Liver (tissue), 9 donors: ENCODE results near the gene TNP2. TPM values are rescaled to one million over a fixed set of nuclear protein-coding genes. Genes with fewer than 3 reads are reported as not detected.

Experiments used
- DNase-seq: peaks from one replicate; pipeline ENCODE4 v3.0.0-alpha.2; 2017; ENCODE audit warnings: low spot score
- H3K27ac ChIP-seq, 2 donors: one replicate each; pipeline ENCODE4 v1.7.0; 2013; ENCODE audit warnings: inconsistent platforms in 2 of 2, low read length in 2 of 2, control low read depth in 1 of 2, low read depth in 1 of 2, mild to moderate bottlenecking in 1 of 2
- H3K27me3 ChIP-seq, 4 donors: one replicate each; pipeline versions ENCODE4 v1.6.1 to v1.7.0; 2013; ENCODE audit warnings: low read length in 3 of 4, inconsistent platforms in 1 of 4, mild to moderate bottlenecking in 1 of 4, moderate library complexity in 1 of 4; ENCODE audit not compliant: control insufficient read depth in 4 of 4, insufficient read depth in 4 of 4
- H3K36me3 ChIP-seq, 4 donors: one replicate each; pipeline versions ENCODE4 v1.6.1 to v1.7.0; 2013; ENCODE audit warnings: low read length in 3 of 4, mild to moderate bottlenecking in 3 of 4, low read depth in 1 of 4, moderate library complexity in 1 of 4; ENCODE audit not compliant: control insufficient read depth in 4 of 4, insufficient read depth in 3 of 4
- H3K4me1 ChIP-seq, 4 donors: one replicate each; pipeline versions ENCODE4 v1.6.1 to v1.7.0; 2013; ENCODE audit warnings: low read length in 3 of 4, mild to moderate bottlenecking in 3 of 4, moderate library complexity in 1 of 4; ENCODE audit not compliant: control insufficient read depth in 4 of 4, insufficient read depth in 4 of 4
- H3K4me3 ChIP-seq, 3 donors: one replicate each; pipeline versions ENCODE4 v1.6.1 to v1.7.0; 2013; ENCODE audit warnings: low read length in 3 of 3, control low read depth in 1 of 3, low read depth in 1 of 3, mild to moderate bottlenecking in 1 of 3
- H3K9ac ChIP-seq, 2 donors: one replicate each; pipeline ENCODE4 v1.7.0; 2013; ENCODE audit warnings: low read length in 2 of 2, mild to moderate bottlenecking in 2 of 2, moderate library complexity in 2 of 2, control low read depth in 1 of 2, low read depth in 1 of 2
- H3K9me3 ChIP-seq, 4 donors: one replicate each; pipeline versions ENCODE4 v1.6.1 to v1.7.0; 2013; ENCODE audit warnings: low read length in 3 of 4; ENCODE audit not compliant: control insufficient read depth in 4 of 4
- EGR1 ChIP-seq, 2 donors: IDR thresholded peaks; 2 replicates each; pipeline ENCODE4 v1.6.1; 2016 to 2018; ENCODE audit warnings: antibody characterized with exemption in 2 of 2, low read depth in 2 of 2
- FOXA1 ChIP-seq: IDR thresholded peaks from 2 replicates; pipeline ENCODE4 v1.6.1; 2016; ENCODE audit warnings: antibody characterized with exemption
- FOXA2 ChIP-seq: IDR thresholded peaks from 2 replicates; pipeline ENCODE4 v1.6.1; 2016; ENCODE audit warnings: antibody characterized with exemption
- GABPA ChIP-seq, 2 donors: IDR thresholded peaks in 1 of 2; conservative IDR thresholded peaks in 1 of 2; 2 replicates each; pipeline ENCODE4 v1.6.1; 2016; ENCODE audit warnings: antibody characterized with exemption in 2 of 2, mild to moderate bottlenecking in 1 of 2, moderate library complexity in 1 of 2
- HNF4A ChIP-seq, 2 donors: conservative IDR thresholded peaks; 2 replicates each; pipeline ENCODE4 v1.6.1; 2016; ENCODE audit warnings: antibody characterized with exemption in 2 of 2, mild to moderate bottlenecking in 2 of 2
- HNF4G ChIP-seq: IDR thresholded peaks from 2 replicates; pipeline ENCODE4 v1.6.1; 2016; ENCODE audit warnings: antibody characterized with exemption
- JUND ChIP-seq, 2 donors: IDR thresholded peaks; 2 replicates each; pipeline ENCODE4 v1.6.1; 2016; ENCODE audit warnings: antibody characterized with exemption in 2 of 2
- NR2F2 ChIP-seq: IDR thresholded peaks from 2 replicates; pipeline ENCODE4 v1.6.1; 2016; ENCODE audit warnings: antibody characterized with exemption
- RAD21 ChIP-seq, 2 donors: IDR thresholded peaks; 2 replicates each; pipeline ENCODE4 v1.6.1; 2016; ENCODE audit warnings: antibody characterized with exemption in 2 of 2, mild to moderate bottlenecking in 2 of 2
- RXRA ChIP-seq, 2 donors: IDR thresholded peaks; 2 replicates each; pipeline ENCODE4 v1.6.1; 2017 to 2018; ENCODE audit warnings: antibody characterized with exemption in 2 of 2, mild to moderate bottlenecking in 1 of 2
- SP1 ChIP-seq: IDR thresholded peaks from 2 replicates; pipeline ENCODE4 v1.6.1; 2018; ENCODE audit warnings: antibody characterized with exemption, mild to moderate bottlenecking
- TAF1 ChIP-seq: conservative IDR thresholded peaks from 2 replicates; pipeline ENCODE4 v1.6.1; 2016; ENCODE audit warnings: antibody characterized with exemption, mild to moderate bottlenecking
- YY1 ChIP-seq: IDR thresholded peaks from 2 replicates; pipeline ENCODE4 v1.6.1; 2016; ENCODE audit warnings: antibody characterized with exemption, mild to moderate bottlenecking
- WGBS: extraction: QIAGEN DNeasy Blood & Tissue Kit; methylation state at CpG from one replicate; pipeline ENCODE4 v1.1.7; 2013; 5-methylcytosine and 5-hydroxymethylcytosine counted together
- polyA plus RNA-seq, 2 donors: library from polyadenylated mRNA; stranded (reverse) in 1 of 2; unstranded in 1 of 2; fragments of 200-250 nt in 1 of 2; fragments of >200 nt in 1 of 2; fragmentation: Nextera tagmentation in 1 of 2; extraction: Ambion mirVana in 1 of 2; gene quantifications; one replicate each; pipeline versions ENCODE4 v1.2.1 to v1.2.3, GENCODE V29; 2013 to 2015
- total RNA-seq, 2 donors: library from RNA; depleted of rRNA; stranded (reverse); fragments of >200 nt; gene quantifications; one replicate each; pipeline ENCODE4 v1.2.3, GENCODE V29; 2014
- TF ChIP-seq, protein P1 (sequence below): fragments of 150-350 bp; IDR thresholded peaks from 2 replicates; pipeline ENCODE4 v1.5.1; 2017; ENCODE audit warnings: improper control_type of control experiment, low read depth, low read length; ENCODE audit not compliant: missing input control
- TF ChIP-seq, protein P2 (sequence below): IDR thresholded peaks from 2 replicates; pipeline ENCODE4 v1.6.1; 2016; ENCODE audit warnings: antibody characterized with exemption
- TF ChIP-seq, protein P3 (sequence below): IDR thresholded peaks from 2 replicates; pipeline ENCODE4 v1.6.1; 2016; ENCODE audit warnings: antibody characterized with exemption, mild to moderate bottlenecking
- TF ChIP-seq, protein P4 (sequence below): IDR thresholded peaks from 2 replicates; pipeline ENCODE4 v1.6.1; 2016; ENCODE audit warnings: antibody characterized with exemption
- TF ChIP-seq, protein P5 (sequence below): IDR thresholded peaks from 2 replicates; pipeline ENCODE4 v1.6.1; 2016; ENCODE audit warnings: antibody characterized with exemption
- donor health status: healthy.
- donor health status: healthy.
- donor health status: healthy.
- donor health status: healthy.
- donor health status: healthy.

Gene TNP2
- total and polyA plus RNA-seq, 4 donors: not detected

DNA sequence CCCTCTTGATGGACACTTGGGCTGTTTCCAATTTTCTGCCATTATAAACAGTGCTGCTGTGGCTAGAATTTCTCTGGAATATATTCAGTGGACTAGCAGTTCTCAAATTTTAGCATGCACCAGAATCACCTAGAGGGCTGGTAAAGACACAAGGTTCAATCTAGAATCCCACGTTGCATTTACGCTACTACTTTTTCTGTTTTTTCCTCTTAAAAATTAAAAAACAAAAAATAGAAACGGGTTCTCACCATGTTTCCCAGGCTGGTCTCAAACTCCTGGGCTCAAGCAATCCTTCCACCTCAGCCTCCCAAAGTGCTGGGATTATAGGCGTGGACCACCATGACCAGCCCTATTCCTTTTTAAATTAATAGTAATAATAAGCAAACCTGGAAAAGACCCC is 26.5 kb upstream of the TNP2 start:
- no peak overlapping the region for H3K9ac ChIP-seq
- no peaks in the 10 kb centered on the region for H3K36me3 ChIP-seq
- WGBS: 95% methylated on average over 4 of the region's 4 CpGs
- peaks cover 6 to 17% (median 11%) of the 10 kb centered on the region in 4 donors for H3K4me1 ChIP-seq
- DNase-seq: no peak
- TF ChIP-seq, protein P1, sequence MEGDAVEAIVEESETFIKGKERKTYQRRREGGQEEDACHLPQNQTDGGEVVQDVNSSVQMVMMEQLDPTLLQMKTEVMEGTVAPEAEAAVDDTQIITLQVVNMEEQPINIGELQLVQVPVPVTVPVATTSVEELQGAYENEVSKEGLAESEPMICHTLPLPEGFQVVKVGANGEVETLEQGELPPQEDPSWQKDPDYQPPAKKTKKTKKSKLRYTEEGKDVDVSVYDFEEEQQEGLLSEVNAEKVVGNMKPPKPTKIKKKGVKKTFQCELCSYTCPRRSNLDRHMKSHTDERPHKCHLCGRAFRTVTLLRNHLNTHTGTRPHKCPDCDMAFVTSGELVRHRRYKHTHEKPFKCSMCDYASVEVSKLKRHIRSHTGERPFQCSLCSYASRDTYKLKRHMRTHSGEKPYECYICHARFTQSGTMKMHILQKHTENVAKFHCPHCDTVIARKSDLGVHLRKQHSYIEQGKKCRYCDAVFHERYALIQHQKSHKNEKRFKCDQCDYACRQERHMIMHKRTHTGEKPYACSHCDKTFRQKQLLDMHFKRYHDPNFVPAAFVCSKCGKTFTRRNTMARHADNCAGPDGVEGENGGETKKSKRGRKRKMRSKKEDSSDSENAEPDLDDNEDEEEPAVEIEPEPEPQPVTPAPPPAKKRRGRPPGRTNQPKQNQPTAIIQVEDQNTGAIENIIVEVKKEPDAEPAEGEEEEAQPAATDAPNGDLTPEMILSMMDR: no peak
- TF ChIP-seq TAF1 (no peak), NR2F2 (no peak), JUND (IDR thresholded peaks at IDR 0.05) (no peak), SP1 (no peak), GABPA (IDR thresholded peaks at IDR 0.05 in 1 of 2, conservative IDR thresholded peaks at IDR 0.05 in 1 of 2) (no peak), HNF4A (conservative IDR thresholded peaks at IDR 0.05) (no peak)
- no peak overlapping the region for H3K27ac ChIP-seq
- no peaks in the 10 kb centered on the region for H3K27me3 ChIP-seq
- H3K4me3 ChIP-seq: no peak overlapping the region
- H3K9me3 ChIP-seq: no peaks in the 10 kb centered on the region

DNA sequence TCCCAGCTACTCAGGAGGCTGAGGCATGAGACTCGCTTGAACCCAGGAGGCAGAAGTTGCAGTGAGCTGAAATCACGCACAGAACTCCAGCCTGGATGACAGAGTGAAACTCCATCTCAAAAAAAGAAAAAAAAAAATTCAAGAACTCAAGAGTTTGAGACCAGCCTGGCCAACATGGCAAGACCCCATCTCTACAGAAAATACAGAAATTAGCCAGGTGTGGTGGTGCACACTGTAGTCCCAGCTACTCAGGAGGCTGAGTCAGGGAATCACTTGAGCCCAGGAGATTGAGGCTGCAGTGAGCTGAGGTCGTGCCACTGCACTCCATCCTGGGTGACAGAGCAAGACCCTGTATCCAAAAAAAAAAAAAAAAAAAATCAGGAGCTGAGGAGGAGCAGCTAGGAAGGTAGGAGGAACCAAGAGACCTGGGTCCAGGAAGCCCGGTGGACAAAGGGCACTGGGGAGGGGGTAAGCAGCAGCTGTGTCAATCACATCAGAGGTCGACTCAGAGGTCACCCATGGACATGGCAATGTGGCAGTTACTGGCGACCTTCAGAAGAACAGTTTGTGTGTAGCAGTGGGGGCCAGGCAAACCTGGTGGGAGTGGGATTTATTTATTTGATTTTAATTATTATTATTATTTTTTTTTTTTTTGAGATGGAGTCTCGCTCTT is 23.1 kb upstream of the TNP2 start:
- H3K4me3 ChIP-seq: no peak overlapping the region
- TF ChIP-seq RAD21 (IDR thresholded peaks at IDR 0.05) (no peak), FOXA1 (no peak), JUND (IDR thresholded peaks at IDR 0.05) (no peak), SP1 (no peak), HNF4A (conservative IDR thresholded peaks at IDR 0.05) (no peak), FOXA2 (no peak), HNF4G (no peak), RXRA (IDR thresholded peaks at IDR 0.05) (no peak), TAF1 (no peak), YY1 (no peak), EGR1 (IDR thresholded peaks at IDR 0.05; ENCODE audit: low read depth in 2 of 2) (no peak), NR2F2 (no peak), GABPA (IDR thresholded peaks at IDR 0.05 in 1 of 2, conservative IDR thresholded peaks at IDR 0.05 in 1 of 2) (no peak)
- TF ChIP-seq, protein P2, sequence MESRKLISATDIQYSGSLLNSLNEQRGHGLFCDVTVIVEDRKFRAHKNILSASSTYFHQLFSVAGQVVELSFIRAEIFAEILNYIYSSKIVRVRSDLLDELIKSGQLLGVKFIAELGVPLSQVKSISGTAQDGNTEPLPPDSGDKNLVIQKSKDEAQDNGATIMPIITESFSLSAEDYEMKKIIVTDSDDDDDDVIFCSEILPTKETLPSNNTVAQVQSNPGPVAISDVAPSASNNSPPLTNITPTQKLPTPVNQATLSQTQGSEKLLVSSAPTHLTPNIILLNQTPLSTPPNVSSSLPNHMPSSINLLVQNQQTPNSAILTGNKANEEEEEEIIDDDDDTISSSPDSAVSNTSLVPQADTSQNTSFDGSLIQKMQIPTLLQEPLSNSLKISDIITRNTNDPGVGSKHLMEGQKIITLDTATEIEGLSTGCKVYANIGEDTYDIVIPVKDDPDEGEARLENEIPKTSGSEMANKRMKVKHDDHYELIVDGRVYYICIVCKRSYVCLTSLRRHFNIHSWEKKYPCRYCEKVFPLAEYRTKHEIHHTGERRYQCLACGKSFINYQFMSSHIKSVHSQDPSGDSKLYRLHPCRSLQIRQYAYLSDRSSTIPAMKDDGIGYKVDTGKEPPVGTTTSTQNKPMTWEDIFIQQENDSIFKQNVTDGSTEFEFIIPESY: no peak
- TF ChIP-seq, protein P3, sequence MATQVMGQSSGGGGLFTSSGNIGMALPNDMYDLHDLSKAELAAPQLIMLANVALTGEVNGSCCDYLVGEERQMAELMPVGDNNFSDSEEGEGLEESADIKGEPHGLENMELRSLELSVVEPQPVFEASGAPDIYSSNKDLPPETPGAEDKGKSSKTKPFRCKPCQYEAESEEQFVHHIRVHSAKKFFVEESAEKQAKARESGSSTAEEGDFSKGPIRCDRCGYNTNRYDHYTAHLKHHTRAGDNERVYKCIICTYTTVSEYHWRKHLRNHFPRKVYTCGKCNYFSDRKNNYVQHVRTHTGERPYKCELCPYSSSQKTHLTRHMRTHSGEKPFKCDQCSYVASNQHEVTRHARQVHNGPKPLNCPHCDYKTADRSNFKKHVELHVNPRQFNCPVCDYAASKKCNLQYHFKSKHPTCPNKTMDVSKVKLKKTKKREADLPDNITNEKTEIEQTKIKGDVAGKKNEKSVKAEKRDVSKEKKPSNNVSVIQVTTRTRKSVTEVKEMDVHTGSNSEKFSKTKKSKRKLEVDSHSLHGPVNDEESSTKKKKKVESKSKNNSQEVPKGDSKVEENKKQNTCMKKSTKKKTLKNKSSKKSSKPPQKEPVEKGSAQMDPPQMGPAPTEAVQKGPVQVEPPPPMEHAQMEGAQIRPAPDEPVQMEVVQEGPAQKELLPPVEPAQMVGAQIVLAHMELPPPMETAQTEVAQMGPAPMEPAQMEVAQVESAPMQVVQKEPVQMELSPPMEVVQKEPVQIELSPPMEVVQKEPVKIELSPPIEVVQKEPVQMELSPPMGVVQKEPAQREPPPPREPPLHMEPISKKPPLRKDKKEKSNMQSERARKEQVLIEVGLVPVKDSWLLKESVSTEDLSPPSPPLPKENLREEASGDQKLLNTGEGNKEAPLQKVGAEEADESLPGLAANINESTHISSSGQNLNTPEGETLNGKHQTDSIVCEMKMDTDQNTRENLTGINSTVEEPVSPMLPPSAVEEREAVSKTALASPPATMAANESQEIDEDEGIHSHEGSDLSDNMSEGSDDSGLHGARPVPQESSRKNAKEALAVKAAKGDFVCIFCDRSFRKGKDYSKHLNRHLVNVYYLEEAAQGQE: no peak
- TF ChIP-seq, protein P4, sequence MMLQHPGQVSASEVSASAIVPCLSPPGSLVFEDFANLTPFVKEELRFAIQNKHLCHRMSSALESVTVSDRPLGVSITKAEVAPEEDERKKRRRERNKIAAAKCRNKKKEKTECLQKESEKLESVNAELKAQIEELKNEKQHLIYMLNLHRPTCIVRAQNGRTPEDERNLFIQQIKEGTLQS: no peak
- TF ChIP-seq, protein P5, sequence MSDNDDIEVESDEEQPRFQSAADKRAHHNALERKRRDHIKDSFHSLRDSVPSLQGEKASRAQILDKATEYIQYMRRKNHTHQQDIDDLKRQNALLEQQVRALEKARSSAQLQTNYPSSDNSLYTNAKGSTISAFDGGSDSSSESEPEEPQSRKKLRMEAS: no peak
- TF ChIP-seq, protein P1: no peak
- no peak overlapping the region for H3K9ac ChIP-seq
- 80% methylated on average over 7 of the region's 7 CpGs for WGBS
- H3K27ac ChIP-seq: no peak overlapping the region
- peaks cover 1 to 10% (median 6%) of the 10 kb centered on the region in 4 donors for H3K4me1 ChIP-seq
- H3K9me3 ChIP-seq: no peaks in the 10 kb centered on the region
- no peak for DNase-seq
- H3K36me3 ChIP-seq: no peaks in the 10 kb centered on the region
- no peaks in the 10 kb centered on the region for H3K27me3 ChIP-seq
